ENCODE results near the gene PNMA8B. TPM values are rescaled to one million over a fixed set of nuclear protein-coding genes. Genes with fewer than 3 reads are reported as not detected.

The PNMA8B gene
- total RNA-seq, 1 experiment from 2014 or later: 0.10 TPM

DNA sequence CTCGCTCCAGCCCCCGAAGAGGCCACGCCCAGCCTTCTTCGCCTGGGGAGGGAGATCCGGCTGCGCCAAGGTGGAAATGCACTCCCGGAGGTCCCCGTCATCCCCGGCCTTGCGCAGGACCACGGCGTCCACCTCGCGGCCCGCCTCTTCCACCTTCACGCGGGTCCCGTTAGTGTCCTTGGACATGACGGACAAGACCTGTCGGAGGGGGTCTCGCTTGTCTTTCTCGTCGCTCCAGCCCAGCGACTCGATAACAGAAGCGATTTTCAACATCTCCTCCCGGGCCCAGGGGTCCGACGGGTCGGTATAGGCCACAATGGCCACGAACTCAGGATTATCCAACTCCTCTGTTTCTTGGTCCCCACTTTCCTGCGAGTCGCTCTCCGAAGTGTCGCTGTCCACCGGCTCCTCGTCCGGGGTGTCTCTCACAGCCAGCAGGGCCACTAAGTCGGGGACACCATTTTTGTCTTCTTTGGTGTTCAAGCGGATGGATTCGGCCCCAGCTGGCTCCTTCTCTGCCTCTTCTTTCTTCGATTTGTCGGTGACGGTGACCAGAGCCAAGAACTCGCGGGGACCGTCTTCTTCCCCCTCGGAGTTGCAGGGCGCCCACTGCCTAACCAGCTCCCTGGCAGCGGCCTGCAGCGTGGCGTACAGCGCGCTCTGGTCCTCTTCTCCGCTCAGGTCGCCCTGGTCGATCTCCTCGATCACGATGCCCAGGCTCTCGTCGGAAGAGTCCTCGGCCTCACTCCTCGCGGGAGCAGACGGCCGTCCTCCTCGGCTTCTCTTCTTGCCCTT is 1.3 kb downstream of the PNMA8B start:
- Histone ChIP-seq H3K27me3 (ENCODE audit: insufficient read depth, low read length) (no peaks in the 10 kb centered on the region), H2AFZ (ENCODE audit: low read depth, low read length, poor library complexity, severe bottlenecking) (no peak overlapping the region), H3K9ac (ENCODE audit: low read length) (no peak overlapping the region), H3K9me2 (ENCODE audit: insufficient read depth) (no peaks in the 10 kb centered on the region), H3K4me2 (ENCODE audit: low read length) (no peak overlapping the region), H4K20me1 (ENCODE audit: insufficient read depth) (no peaks in the 10 kb centered on the region), H3K4me3 (replicated peaks in 1 of 2; ENCODE audit: low read depth in 1 of 2, low read length in 2 of 2) (no peak overlapping the region), H3K9me3 (ENCODE audit: control insufficient read depth in 1 of 2, insufficient read depth in 1 of 2, low read depth in 1 of 2, low read length in 2 of 2) (no peaks in the 10 kb centered on the region), H3K4me1 (ENCODE audit: control insufficient read depth in 1 of 2, insufficient read depth in 2 of 2, low read length in 2 of 2) (no peaks in the 10 kb centered on the region), H3K36me3 (ENCODE audit: control insufficient read depth in 1 of 2, insufficient read depth in 2 of 2, low read length in 2 of 2) (no peaks in the 10 kb centered on the region), H3K79me2 (ENCODE audit: insufficient read depth, low read length) (no peaks in the 10 kb centered on the region), H3K27ac (ENCODE audit: low read depth, low read length) (no peak overlapping the region)
- TF ChIP-seq, protein P1, sequence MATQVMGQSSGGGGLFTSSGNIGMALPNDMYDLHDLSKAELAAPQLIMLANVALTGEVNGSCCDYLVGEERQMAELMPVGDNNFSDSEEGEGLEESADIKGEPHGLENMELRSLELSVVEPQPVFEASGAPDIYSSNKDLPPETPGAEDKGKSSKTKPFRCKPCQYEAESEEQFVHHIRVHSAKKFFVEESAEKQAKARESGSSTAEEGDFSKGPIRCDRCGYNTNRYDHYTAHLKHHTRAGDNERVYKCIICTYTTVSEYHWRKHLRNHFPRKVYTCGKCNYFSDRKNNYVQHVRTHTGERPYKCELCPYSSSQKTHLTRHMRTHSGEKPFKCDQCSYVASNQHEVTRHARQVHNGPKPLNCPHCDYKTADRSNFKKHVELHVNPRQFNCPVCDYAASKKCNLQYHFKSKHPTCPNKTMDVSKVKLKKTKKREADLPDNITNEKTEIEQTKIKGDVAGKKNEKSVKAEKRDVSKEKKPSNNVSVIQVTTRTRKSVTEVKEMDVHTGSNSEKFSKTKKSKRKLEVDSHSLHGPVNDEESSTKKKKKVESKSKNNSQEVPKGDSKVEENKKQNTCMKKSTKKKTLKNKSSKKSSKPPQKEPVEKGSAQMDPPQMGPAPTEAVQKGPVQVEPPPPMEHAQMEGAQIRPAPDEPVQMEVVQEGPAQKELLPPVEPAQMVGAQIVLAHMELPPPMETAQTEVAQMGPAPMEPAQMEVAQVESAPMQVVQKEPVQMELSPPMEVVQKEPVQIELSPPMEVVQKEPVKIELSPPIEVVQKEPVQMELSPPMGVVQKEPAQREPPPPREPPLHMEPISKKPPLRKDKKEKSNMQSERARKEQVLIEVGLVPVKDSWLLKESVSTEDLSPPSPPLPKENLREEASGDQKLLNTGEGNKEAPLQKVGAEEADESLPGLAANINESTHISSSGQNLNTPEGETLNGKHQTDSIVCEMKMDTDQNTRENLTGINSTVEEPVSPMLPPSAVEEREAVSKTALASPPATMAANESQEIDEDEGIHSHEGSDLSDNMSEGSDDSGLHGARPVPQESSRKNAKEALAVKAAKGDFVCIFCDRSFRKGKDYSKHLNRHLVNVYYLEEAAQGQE (IDR thresholded peaks at IDR 0.05; ENCODE audit: low read depth): no peak
- TF ChIP-seq FOSL1 (IDR thresholded peaks at IDR 0.05; ENCODE audit: low read depth) (no peak), ZNF274 (IDR thresholded peaks at IDR 0.05; ENCODE audit: low read depth, low read length) (no peak), CBX3 (IDR thresholded peaks at IDR 0.05; ENCODE audit: low read depth) (no peak), CTCF (IDR thresholded peaks at IDR 0.05 in 2 of 3, conservative IDR thresholded peaks at IDR 0.05 in 1 of 3; ENCODE audit: borderline replicate concordance in 1 of 3, insufficient read depth in 1 of 3, low read depth in 2 of 3, low read length in 2 of 3) (no peak), EGR1 (IDR thresholded peaks at IDR 0.05; ENCODE audit: low read depth) (no peak), TCF7L2 (IDR thresholded peaks at IDR 0.05; ENCODE audit: borderline replicate concordance, extremely low read depth, insufficient read depth, insufficient read length) (no peak), RAD21 (IDR thresholded peaks at IDR 0.05; ENCODE audit: low read depth) (no peak), YY1 (IDR thresholded peaks at IDR 0.05; ENCODE audit: extremely low read depth, insufficient replicate concordance, low read depth, low read length) (no peak)
- TF ChIP-seq, protein P2, sequence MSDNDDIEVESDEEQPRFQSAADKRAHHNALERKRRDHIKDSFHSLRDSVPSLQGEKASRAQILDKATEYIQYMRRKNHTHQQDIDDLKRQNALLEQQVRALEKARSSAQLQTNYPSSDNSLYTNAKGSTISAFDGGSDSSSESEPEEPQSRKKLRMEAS (IDR thresholded peaks at IDR 0.05): no peak
- intact Hi-C loops (cut with micrococcal nuclease): no loop called here
- CTCF ChIA-PET: no interaction called here
- RAD21 ChIA-PET (ENCODE audit: low non-redundant PET in 1 of 2, low total read pairs in 2 of 2, uncharacterized antibody in 2 of 2, unreplicated experiment in 2 of 2): no interaction called here
- ATAC-seq (no peak), DNase-seq (ENCODE audit: low read depth, low spot score) (no peak)
- no TSS peak for BruUV-seq (replicated peaks)
- POLR2A ChIA-PET: no interaction called here
